Glutamatergic neuron (in vitro differentiated cells): ENCODE measurements around the gene CRMP1. TPM values are rescaled to one million over a fixed set of nuclear protein-coding genes. Genes with fewer than 3 reads are reported as not detected.

Source experiments
- DNase-seq: peaks from one replicate; pipeline ENCODE4 v3.0.0; 2022
- H3K27ac Mint-ChIP-seq: one replicate; pipeline ENCODE4 v1.8.0; 2020; ENCODE audit warnings: mild to moderate bottlenecking, mixed read lengths, inconsistent platforms; ENCODE audit not compliant: unreplicated experiment
- H3K27me3 Mint-ChIP-seq: one replicate; pipeline ENCODE4 v1.8.0; 2020; ENCODE audit warnings: mild to moderate bottlenecking, moderate library complexity, mixed read lengths, inconsistent platforms; ENCODE audit not compliant: unreplicated experiment
- H3K36me3 Mint-ChIP-seq: one replicate; pipeline ENCODE4 v1.8.0; 2020; ENCODE audit warnings: mild to moderate bottlenecking, mixed read lengths, inconsistent platforms; ENCODE audit not compliant: unreplicated experiment
- H3K4me1 Mint-ChIP-seq: one replicate; pipeline ENCODE4 v1.8.0; 2020; ENCODE audit warnings: mild to moderate bottlenecking, low read depth, mixed read lengths, inconsistent platforms; ENCODE audit not compliant: unreplicated experiment
- H3K4me3 Mint-ChIP-seq: one replicate; pipeline ENCODE4 v1.8.0; 2020; ENCODE audit warnings: mild to moderate bottlenecking, mixed read lengths, inconsistent platforms; ENCODE audit not compliant: unreplicated experiment
- H3K9me3 Mint-ChIP-seq: one replicate; pipeline ENCODE4 v1.8.0; 2020; ENCODE audit warnings: mild to moderate bottlenecking, moderate library complexity, mixed read lengths, inconsistent platforms; ENCODE audit not compliant: unreplicated experiment
- CTCF ChIP-seq: fragments of 200-600 bp; sonication (generic); IDR thresholded peaks from one replicate; pipeline ENCODE4 v1.5.0; 2021; ENCODE audit not compliant: partially characterized antibody, unreplicated experiment
- total RNA-seq: library from RNA; stranded (reverse); fragmentation: NEBNext Ultra II Directional; extraction: Animal tissue kit (Norgen Biotek cat#: 25700); gene quantifications from one replicate; pipeline ENCODE4 v1.2.1, GENCODE V29; 2021; ENCODE audit not compliant: unreplicated experiment

CRMP1 gene
- total RNA-seq, 1 donor from 2014 or later = 947 TPM

- Mint-ChIP-seq H3K27ac (no peak overlapping the region), H3K4me1 (peaks cover 15% of the 10 kb centered on the region)
Observed at GRCh38 chr4:5789141-5789540, 103.7 kb downstream of the CRMP1 start.

GRCh38 chr4:5788144-5788543 lies 104.7 kb downstream of the CRMP1 start:
- H3K36me3 Mint-ChIP-seq = peaks cover 21% of the 10 kb centered on the region
- H3K27ac Mint-ChIP-seq = no peak overlapping the region
- DNase-seq = no peak

More at GRCh38 chr4:5789141-5789540, 103.7 kb downstream of the CRMP1 start:
- no peak for DNase-seq
- H3K4me3 Mint-ChIP-seq = no peak overlapping the region
- peaks cover 20% of the 10 kb centered on the region for H3K36me3 Mint-ChIP-seq
- peaks cover 2% of the 10 kb centered on the region for H3K9me3 Mint-ChIP-seq
- TF ChIP-seq CTCF = no peak
- peaks cover 5% of the 10 kb centered on the region for H3K27me3 Mint-ChIP-seq

GRCh38 chr4:5787311-5787710 lies 105.6 kb downstream of the CRMP1 start:
- no peak overlapping the region for H3K4me3 Mint-ChIP-seq
- H3K27me3 Mint-ChIP-seq = peaks cover 9% of the 10 kb centered on the region
- H3K27ac Mint-ChIP-seq = no peak overlapping the region
- peaks cover 29% of the 10 kb centered on the region for H3K36me3 Mint-ChIP-seq
- TF ChIP-seq CTCF = no peak
- peaks cover 20% of the 10 kb centered on the region for H3K4me1 Mint-ChIP-seq
- no peak for DNase-seq
- peaks cover 4% of the 10 kb centered on the region for H3K9me3 Mint-ChIP-seq

More at GRCh38 chr4:5788144-5788543, 104.7 kb downstream of the CRMP1 start:
- no peak for TF ChIP-seq CTCF
- Mint-ChIP-seq H3K27me3 (peaks cover 6% of the 10 kb centered on the region), H3K4me1 (peaks cover 15% of the 10 kb centered on the region), H3K9me3 (peaks cover 2% of the 10 kb centered on the region), H3K4me3 (no peak overlapping the region)

GRCh38 chr4:5785806-5786680 lies 106.8 kb downstream of the CRMP1 start:
- Mint-ChIP-seq H3K9me3 (peaks cover 5% of the 10 kb centered on the region), H3K4me1 (peaks cover 20% of the 10 kb centered on the region), H3K4me3 (no peak overlapping the region), H3K27ac (peak overlapping the region; percentile 89), H3K27me3 (peaks cover 9% of the 10 kb centered on the region), H3K36me3 (peaks cover 29% of the 10 kb centered on the region)
- TF ChIP-seq CTCF = no peak
- no peak for DNase-seq
